ENCODE results near the gene PPFIA2. TPM values are rescaled to one million over a fixed set of nuclear protein-coding genes. Genes with fewer than 3 reads are reported as not detected.

The PPFIA2 gene
- total RNA-seq, 1 donor from 2014 or later = not detected

DNA sequence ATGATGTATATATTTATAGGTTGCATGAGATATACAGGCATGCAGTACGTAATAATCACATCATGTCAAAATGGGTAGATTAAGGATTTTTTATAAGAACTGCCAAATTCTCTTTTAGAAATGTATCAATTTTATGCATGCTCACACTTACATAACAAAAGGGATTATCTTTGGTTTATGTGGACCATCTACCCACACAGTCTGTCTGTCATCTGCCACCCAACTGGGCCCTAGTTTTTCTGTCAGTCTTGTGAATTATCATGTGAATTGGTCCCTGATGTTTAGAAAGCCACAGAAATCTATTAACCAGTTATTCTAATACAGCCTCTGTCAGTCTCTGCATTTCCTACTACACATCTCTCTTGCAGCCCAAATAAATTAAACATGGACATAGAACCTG lies 547.8 kb downstream of the PPFIA2 start:
- no peak for DNase-seq (ENCODE audit: low read depth in 2 of 2)

DNA sequence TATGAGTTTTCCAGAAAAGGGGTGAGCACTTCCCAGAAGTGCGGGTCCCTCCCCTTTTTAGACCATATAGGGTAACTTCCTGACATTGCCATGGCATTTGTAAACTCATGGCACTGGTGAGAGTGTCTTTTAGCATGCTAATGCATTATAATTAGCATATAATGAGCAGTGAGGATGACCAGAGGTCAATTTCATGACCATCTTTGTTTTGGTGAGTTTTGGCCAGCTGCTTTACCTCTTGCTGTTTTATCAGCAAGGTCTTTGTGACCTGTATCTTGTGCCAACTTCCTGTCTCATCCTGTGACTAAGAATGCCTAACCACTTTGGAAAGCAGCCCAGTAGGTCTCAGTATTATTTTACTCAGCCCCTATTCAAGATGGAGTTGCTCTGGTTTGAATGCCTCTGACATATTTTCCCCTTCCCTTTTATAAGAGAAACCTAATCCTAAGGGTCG lies 549.4 kb downstream of the PPFIA2 start:
- DNase-seq (ENCODE audit: low read depth in 2 of 2) = peak; percentile 4 to 73

DNA sequence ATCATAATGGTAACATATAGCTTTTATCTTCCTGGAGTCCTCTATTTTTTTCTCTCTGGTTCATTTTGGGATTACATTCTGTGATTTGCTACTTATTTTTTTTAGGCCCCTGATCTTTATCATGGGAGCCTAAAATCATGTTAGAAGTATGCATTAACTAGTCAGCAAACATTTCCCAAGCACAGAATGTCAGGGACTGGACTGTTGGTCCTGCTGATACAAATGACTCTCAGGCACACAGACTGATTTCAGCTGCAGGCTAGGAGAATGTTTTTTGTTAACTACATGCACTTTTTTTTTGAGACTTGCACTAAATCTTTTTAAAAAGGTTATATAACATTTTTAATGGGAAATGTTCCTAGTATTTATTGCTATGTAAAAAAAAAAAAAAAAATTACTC lies 550.1 kb downstream of the PPFIA2 start:
- peak in 1 of 2 donors; percentile 4 for DNase-seq (ENCODE audit: low read depth in 2 of 2)

DNA sequence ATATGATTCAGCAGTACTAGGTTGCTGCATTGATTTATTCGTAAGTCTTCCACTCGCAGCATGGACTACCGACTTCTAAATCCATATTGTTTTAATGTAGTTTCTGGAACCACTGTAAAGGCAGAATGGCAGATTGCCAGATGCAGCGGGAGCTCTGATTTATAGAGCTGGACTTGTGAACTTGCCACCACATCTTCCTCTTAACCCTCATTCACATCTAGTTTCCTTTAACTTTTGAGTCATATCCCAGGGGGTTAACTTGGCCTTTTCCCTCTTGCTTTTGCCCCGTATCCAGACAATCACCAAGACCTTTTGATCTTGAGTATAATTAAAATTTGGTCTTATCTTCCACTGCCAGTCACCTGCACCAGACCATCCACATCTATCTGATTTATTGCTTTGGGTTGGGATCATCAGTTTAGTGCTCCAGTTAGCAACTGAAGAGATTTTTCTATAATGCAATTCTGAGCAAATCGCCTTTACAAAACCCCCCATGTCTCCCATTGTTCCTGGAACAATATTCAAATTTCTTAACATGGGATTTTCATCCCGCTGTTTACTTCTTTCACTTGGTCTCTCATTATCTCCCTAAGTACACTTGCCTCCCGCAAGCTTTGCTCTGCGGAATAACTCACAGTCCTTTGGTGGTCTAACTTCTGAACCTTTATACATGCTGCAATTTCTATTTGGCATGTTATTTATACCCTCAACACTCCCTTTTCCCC lies 550.8 kb downstream of the PPFIA2 start:
- DNase-seq (ENCODE audit: low read depth in 2 of 2) = peak in 1 of 2 donors; percentile 54
